ENCODE data around the gene PAX3.

GRCh38 chr2:222284466-222284865, 14.3 kb downstream of the PAX3 start:
- TF ChIP-seq, protein P1, sequence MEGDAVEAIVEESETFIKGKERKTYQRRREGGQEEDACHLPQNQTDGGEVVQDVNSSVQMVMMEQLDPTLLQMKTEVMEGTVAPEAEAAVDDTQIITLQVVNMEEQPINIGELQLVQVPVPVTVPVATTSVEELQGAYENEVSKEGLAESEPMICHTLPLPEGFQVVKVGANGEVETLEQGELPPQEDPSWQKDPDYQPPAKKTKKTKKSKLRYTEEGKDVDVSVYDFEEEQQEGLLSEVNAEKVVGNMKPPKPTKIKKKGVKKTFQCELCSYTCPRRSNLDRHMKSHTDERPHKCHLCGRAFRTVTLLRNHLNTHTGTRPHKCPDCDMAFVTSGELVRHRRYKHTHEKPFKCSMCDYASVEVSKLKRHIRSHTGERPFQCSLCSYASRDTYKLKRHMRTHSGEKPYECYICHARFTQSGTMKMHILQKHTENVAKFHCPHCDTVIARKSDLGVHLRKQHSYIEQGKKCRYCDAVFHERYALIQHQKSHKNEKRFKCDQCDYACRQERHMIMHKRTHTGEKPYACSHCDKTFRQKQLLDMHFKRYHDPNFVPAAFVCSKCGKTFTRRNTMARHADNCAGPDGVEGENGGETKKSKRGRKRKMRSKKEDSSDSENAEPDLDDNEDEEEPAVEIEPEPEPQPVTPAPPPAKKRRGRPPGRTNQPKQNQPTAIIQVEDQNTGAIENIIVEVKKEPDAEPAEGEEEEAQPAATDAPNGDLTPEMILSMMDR (IDR thresholded peaks at IDR 0.05 in 2 of 3, conservative IDR thresholded peaks at IDR 0.05 in 1 of 3; ENCODE audit: borderline replicate concordance in 1 of 3, insufficient read depth in 1 of 3, low read depth in 2 of 3, low read length in 2 of 3): no peak
- TF ChIP-seq ZNF274 (IDR thresholded peaks at IDR 0.05; ENCODE audit: low read depth, low read length) (no peak), RAD21 (IDR thresholded peaks at IDR 0.05; ENCODE audit: low read depth) (no peak), POLR2AphosphoS5 (IDR thresholded peaks at IDR 0.05; ENCODE audit: low read depth, low read length) (no peak), CBX3 (IDR thresholded peaks at IDR 0.05; ENCODE audit: low read depth) (no peak)
